Bronchial epithelial cell (primary cell): ENCODE data around the gene EYA3. TPM values are rescaled to one million over a fixed set of nuclear protein-coding genes. Genes with fewer than 3 reads are reported as not detected.

Experiments used
- DNase-seq: peaks from one replicate; pipeline ENCODE4 v3.0.0-alpha.2; 2010; ENCODE audit warnings: low read depth
- FAIRE-seq: peaks from 2 replicates; lab custom pipeline; 2011; peaks lifted over from hg19 to GRCh38; lab: Jason Lieb, UNC
- H3K27me3 ChIP-seq: 2 replicates; pipeline ENCODE4 v1.5.1; 2011; ENCODE audit warnings: low read length; ENCODE audit not compliant: control insufficient read depth, insufficient read depth
- H3K36me3 ChIP-seq: 2 replicates; pipeline ENCODE4 v1.5.1; 2011; ENCODE audit warnings: low read length; ENCODE audit not compliant: control insufficient read depth, insufficient read depth
- H3K4me3 ChIP-seq: 2 replicates; pipeline ENCODE4 v1.5.1; 2011; ENCODE audit warnings: mild to moderate bottlenecking, low read depth, low read length, control low read depth
- total RNA-seq: library from RNA; depleted of rRNA; stranded (reverse); fragments of >200 nt; gene quantifications from 2 replicates; pipeline ENCODE4 v1.2.1, GENCODE V29; 2014
- TF ChIP-seq, protein P1 (sequence below): IDR thresholded peaks from 2 replicates; pipeline ENCODE4 v1.5.1; 2011; ENCODE audit warnings: mild to moderate bottlenecking, moderate library complexity, low read length, control low read depth, inconsistent platforms; ENCODE audit not compliant: insufficient read depth, severe bottlenecking

The EYA3 gene
- total RNA-seq, 1 donor from 2014 or later, result 7.1 TPM

- DNase-seq (no peak), FAIRE-seq (no peak)
- no peak overlapping the region for H3K4me3 ChIP-seq
- peaks cover 6% of the 10 kb centered on the region for H3K36me3 ChIP-seq
- H3K27me3 ChIP-seq, result no peaks in the 10 kb centered on the region
- TF ChIP-seq, protein P1, sequence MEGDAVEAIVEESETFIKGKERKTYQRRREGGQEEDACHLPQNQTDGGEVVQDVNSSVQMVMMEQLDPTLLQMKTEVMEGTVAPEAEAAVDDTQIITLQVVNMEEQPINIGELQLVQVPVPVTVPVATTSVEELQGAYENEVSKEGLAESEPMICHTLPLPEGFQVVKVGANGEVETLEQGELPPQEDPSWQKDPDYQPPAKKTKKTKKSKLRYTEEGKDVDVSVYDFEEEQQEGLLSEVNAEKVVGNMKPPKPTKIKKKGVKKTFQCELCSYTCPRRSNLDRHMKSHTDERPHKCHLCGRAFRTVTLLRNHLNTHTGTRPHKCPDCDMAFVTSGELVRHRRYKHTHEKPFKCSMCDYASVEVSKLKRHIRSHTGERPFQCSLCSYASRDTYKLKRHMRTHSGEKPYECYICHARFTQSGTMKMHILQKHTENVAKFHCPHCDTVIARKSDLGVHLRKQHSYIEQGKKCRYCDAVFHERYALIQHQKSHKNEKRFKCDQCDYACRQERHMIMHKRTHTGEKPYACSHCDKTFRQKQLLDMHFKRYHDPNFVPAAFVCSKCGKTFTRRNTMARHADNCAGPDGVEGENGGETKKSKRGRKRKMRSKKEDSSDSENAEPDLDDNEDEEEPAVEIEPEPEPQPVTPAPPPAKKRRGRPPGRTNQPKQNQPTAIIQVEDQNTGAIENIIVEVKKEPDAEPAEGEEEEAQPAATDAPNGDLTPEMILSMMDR, result no peak
Measured at GRCh38 chr1:27973771-27974416, 114.5 kb downstream of the EYA3 start.

GRCh38 chr1:27972141-27972540 is 116.3 kb downstream of the EYA3 start:
- Histone ChIP-seq H3K27me3 (no peaks in the 10 kb centered on the region), H3K36me3 (peaks cover 6% of the 10 kb centered on the region), H3K4me3 (no peak overlapping the region)
- TF ChIP-seq, protein P1, result no peak
- FAIRE-seq (no peak), DNase-seq (no peak)

GRCh38 chr1:27971674-27972073 is 116.7 kb downstream of the EYA3 start:
- FAIRE-seq, result no peak
- H3K4me3 ChIP-seq, result no peak overlapping the region
- no peaks in the 10 kb centered on the region for H3K27me3 ChIP-seq
- peaks cover 4% of the 10 kb centered on the region for H3K36me3 ChIP-seq
- no peak for DNase-seq
- TF ChIP-seq, protein P1, result no peak

- peaks cover 5% of the 10 kb centered on the region for H3K36me3 ChIP-seq
Measured at GRCh38 chr1:27970401-27970800, 118.0 kb downstream of the EYA3 start.

GRCh38 chr1:27968692-27969091 is 119.7 kb downstream of the EYA3 start:
- FAIRE-seq (peak; percentile 88), DNase-seq (peak; percentile 82)
- H3K27me3 ChIP-seq, result no peaks in the 10 kb centered on the region
- H3K4me3 ChIP-seq, result no peak overlapping the region
- TF ChIP-seq, protein P1, result no peak
- peaks cover 3% of the 10 kb centered on the region for H3K36me3 ChIP-seq

More at GRCh38 chr1:27970401-27970800, 118.0 kb downstream of the EYA3 start:
- DNase-seq (no peak), FAIRE-seq (no peak)
- Histone ChIP-seq H3K27me3 (no peaks in the 10 kb centered on the region), H3K4me3 (no peak overlapping the region)
- TF ChIP-seq, protein P1, result no peak
